GM19099 (cell line): ENCODE measurements around the gene ARF1.

Experiments used
- POLR2A ChIP-seq: IDR thresholded peaks from 3 replicates; pipeline ENCODE4 v1.6.1; 2011; ENCODE audit warnings: low read depth; ENCODE audit not compliant: insufficient read length; ENCODE audit errors: extremely low read depth

ARF1 gene

DNA sequence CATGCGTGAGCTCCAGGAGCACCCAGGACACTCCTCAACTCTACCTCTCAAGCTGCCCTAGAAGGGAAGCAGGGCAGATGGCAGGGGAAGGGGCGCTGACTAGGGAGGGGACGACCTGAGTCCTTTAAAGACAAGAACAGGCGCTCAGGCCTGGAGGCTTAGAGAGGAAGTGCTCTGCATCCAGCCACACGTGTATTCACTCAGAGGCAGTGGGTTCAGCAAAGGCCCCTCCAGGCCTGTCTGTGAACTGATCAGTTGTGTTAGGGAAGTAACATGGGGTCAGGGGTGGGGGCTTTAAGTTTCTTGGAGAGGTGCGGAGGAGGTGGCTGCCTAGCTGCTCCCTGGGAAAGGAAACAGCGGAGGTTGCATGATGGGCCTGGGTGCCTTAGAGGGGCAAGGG, 37.1 kb upstream of the ARF1 start:
- TF ChIP-seq POLR2A = no peak

DNA sequence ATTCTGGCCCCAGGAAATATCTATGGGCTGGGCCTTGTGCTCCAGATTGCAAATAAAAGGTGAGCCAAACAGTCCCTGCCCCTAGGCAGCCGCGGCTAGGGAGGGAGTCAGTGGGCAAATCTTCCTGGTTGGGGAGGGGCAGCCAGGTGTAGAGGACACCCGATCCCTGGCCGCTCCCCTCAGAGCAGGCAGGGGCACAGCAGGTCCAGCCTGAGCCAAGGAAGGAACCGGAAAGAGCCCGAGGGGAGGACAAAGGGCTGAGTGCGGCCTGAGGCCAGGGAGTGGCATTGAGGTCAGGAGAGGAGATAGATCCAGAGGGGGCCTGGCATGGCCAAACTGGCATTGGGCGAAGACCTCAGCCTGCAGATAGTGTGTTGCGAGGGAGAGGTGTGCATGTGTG, 36.6 kb upstream of the ARF1 start:
- no peak for TF ChIP-seq POLR2A

DNA sequence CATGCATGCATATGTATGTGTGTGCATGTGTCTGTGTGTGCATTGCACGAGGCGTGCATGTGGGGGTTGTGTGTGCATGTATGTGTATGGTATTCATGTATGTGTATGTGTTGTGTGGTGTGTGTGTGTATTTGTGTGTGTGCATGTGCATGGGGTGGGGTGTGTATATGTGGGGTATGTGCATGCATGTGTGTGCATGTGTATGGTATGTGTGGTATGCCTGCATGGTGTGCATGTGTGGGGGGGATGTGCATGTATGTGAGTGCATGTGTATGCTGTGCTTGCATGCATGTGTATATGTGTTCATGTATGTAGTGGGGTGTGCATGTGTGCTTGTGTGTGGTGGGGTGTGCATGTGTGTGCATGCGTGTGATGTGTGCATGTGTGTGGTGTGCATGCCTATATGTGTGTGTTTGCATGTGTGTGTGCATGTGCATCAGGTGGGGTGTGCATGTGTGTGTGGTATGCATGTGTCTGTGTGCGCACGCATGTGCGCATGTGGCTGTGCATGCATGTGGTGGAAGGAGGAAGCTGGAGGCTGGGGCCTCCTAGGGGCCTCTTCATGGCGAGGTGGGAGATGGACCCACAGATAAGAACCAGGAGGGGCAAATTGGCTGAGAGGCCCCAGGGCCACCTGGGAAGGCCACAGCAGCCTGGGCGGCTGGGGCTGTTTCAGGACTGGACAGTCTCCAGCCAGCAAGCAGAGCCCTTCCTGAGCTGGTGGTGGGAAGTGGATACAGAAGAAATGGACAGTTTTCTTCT, 35.9 kb upstream of the ARF1 start:
- TF ChIP-seq POLR2A = no peak

DNA sequence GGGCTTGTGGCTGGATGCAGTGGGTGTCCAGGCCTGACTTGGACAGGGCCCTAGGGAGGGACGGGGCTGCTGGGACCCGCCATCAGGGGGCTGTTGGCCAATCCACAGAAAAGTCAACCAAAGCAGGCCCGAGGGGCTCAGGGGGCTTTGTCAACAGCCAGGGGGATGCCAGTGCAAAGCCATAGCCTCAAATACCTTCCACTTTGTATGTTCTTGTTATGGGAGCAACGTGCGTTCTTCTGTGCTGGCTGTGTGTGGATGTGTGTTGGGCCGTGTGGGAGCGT, 35.4 kb upstream of the ARF1 start:
- no peak for TF ChIP-seq POLR2A

DNA sequence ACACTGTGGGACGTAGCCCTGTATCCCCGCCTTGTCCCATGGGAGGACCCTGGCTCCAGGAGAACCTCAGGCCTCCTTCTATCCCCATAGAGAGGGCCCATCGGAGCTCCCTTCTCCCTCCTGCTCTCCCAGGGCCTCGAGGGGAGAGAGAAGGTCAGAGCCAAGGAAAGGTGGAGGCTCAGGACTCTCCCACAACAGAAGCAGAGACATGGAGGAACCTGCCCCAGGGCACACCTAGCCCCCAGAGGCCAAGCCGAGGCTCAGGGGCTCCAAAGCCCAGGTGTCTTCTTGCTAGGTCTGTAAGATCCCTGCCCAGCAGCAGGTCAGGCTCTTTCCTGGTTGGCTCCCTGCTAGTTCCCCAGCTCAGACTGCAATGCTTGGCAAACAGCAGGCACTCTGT, 34.4 kb upstream of the ARF1 start:
- TF ChIP-seq POLR2A = no peak

DNA sequence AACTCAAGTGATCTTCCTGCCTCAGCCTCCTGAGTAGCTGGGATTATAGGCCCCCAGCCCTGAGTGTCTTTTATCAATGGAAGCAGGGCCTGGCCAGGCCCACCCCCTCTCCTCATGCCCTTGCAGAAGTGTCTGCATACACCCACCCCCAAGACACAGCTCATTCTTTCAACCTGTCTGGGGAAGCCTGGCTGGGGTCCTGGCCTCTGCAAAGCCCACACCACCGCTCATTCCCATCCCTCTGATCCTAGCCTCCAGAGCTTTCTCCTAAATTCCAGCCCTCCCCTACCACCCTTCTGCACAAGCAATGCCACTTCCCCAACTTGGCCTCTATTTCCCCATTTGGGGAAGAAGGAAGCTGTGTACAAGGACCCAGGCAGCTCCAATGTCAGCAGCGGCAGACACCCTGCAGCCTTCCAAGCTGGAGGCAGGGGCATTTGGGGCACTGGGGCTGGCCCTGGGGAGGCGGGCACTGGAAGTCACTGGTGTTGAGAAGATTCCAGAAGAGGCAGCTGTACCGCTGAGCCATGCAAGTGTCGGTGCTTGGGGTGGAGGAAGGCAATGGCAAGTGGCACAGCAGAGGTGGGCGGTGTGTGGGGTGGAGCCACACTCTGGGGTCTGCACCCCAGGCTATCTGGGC, 33.7 kb upstream of the ARF1 start:
- no peak for TF ChIP-seq POLR2A

DNA sequence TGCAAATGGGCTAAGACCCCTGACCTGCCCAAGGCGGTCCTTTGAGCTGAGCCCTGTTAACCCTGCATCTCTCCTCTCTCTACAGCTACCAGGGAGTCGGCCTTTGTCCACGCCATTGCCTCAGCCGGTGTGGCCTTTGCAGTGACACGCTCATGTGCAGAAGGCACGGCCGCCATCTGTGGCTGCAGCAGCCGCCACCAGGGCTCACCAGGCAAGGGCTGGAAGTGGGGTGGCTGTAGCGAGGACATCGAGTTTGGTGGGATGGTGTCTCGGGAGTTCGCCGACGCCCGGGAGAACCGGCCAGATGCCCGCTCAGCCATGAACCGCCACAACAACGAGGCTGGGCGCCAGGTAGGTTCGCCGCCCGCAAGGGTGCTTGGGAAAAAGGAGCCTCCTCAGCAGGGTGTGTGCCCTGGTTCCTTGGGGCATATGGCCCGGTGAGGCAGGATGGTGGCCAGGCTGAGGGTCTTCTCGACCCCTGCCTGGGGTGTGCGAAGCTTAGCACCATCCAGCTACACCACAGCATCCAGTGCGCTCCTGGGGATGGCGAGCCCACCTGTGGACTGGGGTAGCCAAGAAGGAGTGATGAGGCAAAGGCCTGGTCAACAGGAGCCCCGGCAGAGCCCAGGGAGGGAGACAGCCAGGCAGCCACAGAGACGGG, 31.8 kb upstream of the ARF1 start:
- no peak for TF ChIP-seq POLR2A

DNA sequence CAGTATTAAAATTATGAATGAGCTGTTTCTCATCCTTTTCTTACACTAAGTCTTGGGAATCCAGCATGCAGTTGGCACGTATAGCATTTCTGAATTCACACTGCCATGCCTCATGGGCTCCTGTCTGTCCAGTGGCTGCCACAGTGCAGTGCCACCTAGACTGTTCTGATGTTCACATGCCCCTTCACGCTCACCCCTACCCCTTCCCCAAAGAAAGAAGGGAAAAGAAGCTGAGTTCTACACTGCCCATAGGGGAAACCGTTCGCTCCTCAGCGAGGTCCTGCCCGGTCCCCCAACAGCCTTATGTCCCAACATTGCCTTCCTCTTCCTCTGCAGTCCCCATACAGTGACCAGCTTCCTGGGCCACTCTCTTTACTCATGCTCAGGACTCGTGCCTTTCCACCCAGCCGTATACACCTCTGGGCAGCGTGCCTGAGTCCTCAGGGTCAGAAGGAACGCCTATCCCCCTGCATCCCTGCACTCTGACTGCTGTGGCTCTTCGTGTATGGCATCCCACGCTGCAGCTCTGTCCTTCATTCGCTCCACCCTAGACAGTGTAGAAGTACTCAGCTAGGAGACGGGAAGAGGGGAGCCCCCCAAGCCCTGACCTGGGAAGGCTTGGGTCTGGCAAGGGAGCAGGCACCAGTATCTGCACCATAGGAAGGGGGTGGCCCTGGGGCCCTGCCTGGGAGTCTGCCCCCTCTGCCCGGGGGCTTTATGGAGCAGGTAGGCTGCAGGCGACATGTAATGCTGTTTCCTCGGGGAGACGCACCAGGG, 24.1 kb upstream of the ARF1 start:
- TF ChIP-seq POLR2A = no peak

DNA sequence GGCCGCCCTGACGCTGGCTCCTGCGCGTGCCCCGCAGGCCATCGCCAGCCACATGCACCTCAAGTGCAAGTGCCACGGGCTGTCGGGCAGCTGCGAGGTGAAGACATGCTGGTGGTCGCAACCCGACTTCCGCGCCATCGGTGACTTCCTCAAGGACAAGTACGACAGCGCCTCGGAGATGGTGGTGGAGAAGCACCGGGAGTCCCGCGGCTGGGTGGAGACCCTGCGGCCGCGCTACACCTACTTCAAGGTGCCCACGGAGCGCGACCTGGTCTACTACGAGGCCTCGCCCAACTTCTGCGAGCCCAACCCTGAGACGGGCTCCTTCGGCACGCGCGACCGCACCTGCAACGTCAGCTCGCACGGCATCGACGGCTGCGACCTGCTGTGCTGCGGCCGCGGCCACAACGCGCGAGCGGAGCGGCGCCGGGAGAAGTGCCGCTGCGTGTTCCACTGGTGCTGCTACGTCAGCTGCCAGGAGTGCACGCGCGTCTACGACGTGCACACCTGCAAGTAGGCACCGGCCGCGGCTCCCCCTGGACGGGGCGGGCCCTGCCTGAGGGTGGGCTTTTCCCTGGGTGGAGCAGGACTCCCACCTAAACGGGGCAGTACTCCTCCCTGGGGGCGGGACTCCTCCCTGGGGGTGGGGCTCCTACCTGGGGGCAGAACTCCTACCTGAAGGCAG, 23.4 kb upstream of the ARF1 start:
- TF ChIP-seq POLR2A = no peak

DNA sequence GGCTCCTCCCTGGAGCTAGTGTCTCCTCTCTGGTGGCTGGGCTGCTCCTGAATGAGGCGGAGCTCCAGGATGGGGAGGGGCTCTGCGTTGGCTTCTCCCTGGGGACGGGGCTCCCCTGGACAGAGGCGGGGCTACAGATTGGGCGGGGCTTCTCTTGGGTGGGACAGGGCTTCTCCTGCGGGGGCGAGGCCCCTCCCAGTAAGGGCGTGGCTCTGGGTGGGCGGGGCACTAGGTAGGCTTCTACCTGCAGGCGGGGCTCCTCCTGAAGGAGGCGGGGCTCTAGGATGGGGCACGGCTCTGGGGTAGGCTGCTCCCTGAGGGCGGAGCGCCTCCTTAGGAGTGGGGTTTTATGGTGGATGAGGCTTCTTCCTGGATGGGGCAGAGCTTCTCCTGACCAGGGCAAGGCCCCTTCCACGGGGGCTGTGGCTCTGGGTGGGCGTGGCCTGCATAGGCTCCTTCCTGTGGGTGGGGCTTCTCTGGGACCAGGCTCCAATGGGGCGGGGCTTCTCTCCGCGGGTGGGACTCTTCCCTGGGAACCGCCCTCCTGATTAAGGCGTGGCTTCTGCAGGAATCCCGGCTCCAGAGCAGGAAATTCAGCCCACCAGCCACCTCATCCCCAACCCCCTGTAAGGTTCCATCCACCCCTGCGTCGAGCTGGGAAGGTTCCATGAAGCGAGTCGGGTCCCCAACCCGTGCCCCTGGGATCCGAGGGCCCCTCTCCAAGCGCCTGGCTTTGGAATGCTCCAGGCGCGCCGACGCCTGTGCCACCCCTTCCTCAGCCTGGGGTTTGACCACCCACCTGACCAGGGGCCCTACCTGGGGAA, 22.7 kb upstream of the ARF1 start:
- no peak for TF ChIP-seq POLR2A

DNA sequence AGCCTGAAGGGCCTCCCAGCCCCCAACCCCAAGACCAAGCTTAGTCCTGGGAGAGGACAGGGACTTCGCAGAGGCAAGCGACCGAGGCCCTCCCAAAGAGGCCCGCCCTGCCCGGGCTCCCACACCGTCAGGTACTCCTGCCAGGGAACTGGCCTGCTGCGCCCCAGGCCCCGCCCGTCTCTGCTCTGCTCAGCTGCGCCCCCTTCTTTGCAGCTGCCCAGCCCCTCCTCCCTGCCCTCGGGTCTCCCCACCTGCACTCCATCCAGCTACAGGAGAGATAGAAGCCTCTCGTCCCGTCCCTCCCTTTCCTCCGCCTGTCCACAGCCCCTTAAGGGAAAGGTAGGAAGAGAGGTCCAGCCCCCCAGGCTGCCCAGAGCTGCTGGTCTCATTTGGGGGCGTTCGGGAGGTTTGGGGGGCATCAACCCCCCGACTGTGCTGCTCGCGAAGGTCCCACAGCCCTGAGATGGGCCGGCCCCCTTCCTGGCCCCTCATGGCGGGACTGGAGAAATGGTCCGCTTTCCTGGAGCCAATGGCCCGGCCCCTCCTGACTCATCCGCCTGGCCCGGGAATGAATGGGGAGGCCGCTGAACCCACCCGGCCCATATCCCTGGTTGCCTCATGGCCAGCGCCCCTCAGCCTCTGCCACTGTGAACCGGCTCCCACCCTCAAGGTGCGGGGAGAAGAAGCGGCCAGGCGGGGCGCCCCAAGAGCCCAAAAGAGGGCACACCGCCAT, 21.9 kb upstream of the ARF1 start:
- no peak for TF ChIP-seq POLR2A

DNA sequence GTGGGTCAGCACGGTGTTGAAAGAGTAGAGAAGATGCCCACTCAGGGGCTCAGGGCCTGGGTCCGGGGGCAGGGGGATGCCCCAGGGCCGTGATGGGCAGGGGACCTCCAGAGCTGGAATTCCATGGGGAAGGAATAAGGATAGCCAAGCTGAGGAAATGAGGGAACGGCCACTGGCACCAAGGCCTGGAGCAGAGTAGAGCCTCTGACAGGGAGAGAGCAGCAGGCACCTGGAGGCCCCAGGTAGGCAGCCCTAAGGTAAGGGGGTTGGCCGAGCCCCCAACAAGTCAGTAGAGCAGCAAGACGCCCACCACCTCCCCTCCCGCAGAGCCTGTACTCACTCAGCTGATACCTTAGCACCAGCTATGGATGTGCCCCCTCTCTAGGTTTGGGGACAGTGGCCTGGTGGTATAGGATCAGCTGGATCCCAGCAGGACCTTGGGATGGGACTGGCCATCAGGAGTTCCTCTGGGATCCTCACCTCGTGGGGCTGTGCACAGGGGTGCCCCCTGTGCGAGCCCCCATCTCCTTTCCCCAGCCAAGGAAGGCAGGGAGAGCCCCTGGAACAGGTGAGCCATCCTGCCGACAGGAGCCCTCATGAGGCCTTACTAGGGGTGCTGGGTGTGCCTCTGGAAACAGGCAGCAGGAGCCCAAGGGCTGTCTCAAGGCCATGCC, 21.0 kb upstream of the ARF1 start:
- no peak for TF ChIP-seq POLR2A
